Kidney epithelial cell (primary cell): Measurements from ENCODE around the gene EML3. TPM values are rescaled to one million over a fixed set of nuclear protein-coding genes. Genes with fewer than 3 reads are reported as not detected.

Experiments
- DNase-seq: peaks from one replicate; pipeline ENCODE4 v3.0.0-alpha.2; 2010; ENCODE audit warnings: low read depth
- H3K27me3 ChIP-seq: 2 replicates; pipeline ENCODE4 v1.6.0; 2011; ENCODE audit warnings: low read length; ENCODE audit not compliant: control insufficient read depth, insufficient read depth
- H3K36me3 ChIP-seq: 2 replicates; pipeline ENCODE4 v1.5.1; 2011; ENCODE audit warnings: low read length; ENCODE audit not compliant: control insufficient read depth, insufficient read depth
- H3K4me3 ChIP-seq: 2 replicates; pipeline ENCODE4 v1.5.1; 2011; ENCODE audit warnings: low read depth, mild to moderate bottlenecking, control low read depth, low read length
- CTCF ChIP-seq: IDR thresholded peaks from 2 replicates; pipeline ENCODE4 v1.5.1; 2011; ENCODE audit warnings: mild to moderate bottlenecking, moderate library complexity, low read length, control low read depth, inconsistent platforms; ENCODE audit not compliant: insufficient read depth, poor library complexity, severe bottlenecking
- total RNA-seq: library from RNA; depleted of rRNA; stranded (reverse); fragments of >200 nt; gene quantifications from 2 replicates; pipeline ENCODE4 v1.2.3, GENCODE V29; 2015

Gene EML3
- total RNA-seq, 1 donor from 2014 or later: 21.1 TPM

GRCh38 chr11:62599069-62599696, 13.4 kb downstream of the EML3 start:
- Histone ChIP-seq H3K4me3 (no peak overlapping the region), H3K36me3 (peaks cover 5% of the 10 kb centered on the region), H3K27me3 (no peaks in the 10 kb centered on the region)
- no peak for TF ChIP-seq CTCF
- DNase-seq: peak; percentile 93

GRCh38 chr11:62595124-62595523, 17.5 kb downstream of the EML3 start:
- H3K36me3 ChIP-seq: peaks cover 7% of the 10 kb centered on the region
- DNase-seq: no peak
- H3K4me3 ChIP-seq: no peak overlapping the region
- H3K27me3 ChIP-seq: no peaks in the 10 kb centered on the region
- no peak for TF ChIP-seq CTCF

GRCh38 chr11:62593434-62594044, 19.0 kb downstream of the EML3 start:
- Histone ChIP-seq H3K27me3 (no peaks in the 10 kb centered on the region), H3K36me3 (peaks cover 7% of the 10 kb centered on the region), H3K4me3 (no peak overlapping the region)
- TF ChIP-seq CTCF: peak; percentile 69
- no peak for DNase-seq

- peaks cover 7% of the 10 kb centered on the region for H3K36me3 ChIP-seq
- TF ChIP-seq CTCF: no peak
- H3K27me3 ChIP-seq: no peaks in the 10 kb centered on the region
- H3K4me3 ChIP-seq: no peak overlapping the region
- no peak for DNase-seq
These were observed 19.6 kb downstream of the EML3 start for GRCh38 chr11:62592989-62593421.

GRCh38 chr11:62592146-62592815, 20.3 kb downstream of the EML3 start:
- TF ChIP-seq CTCF: no peak
- DNase-seq: no peak
- peak overlapping the region; percentile 42 for H3K4me3 ChIP-seq
- peaks cover 7% of the 10 kb centered on the region for H3K36me3 ChIP-seq
- no peaks in the 10 kb centered on the region for H3K27me3 ChIP-seq
